Fibroblast of peridontal ligament (primary cell): ENCODE measurements around the gene STK10.

Experiments used
- DNase-seq: peaks from one replicate; pipeline ENCODE4 v3.0.0-alpha.2; 2010; ENCODE audit errors: extremely low read depth

STK10 gene

DNA sequence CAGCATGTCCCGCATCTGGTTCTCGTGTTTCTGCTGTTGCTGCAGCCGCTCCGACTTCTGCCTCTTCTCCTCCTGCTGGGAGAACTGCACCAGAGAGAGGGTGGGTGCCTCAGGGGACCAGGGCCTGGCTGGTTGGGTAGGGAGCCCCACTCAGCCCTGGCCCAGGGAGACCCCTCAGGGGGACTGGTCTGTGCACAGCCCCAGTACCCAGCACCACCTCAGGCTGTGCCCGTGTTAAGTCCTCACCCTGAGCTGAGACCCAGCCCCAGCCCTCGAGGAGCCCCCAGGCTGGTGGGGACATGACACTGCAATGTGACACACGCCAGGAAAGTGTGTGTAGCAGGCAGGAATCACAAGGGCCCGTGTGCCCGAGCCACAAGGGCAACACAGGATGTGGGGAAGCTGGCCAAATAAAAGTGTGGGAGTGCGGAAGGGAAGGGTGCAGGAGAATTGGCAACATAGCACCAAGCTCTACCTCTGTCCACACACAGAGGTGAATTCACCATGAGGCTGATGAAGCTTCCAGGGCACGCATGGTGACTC is 133.3 kb downstream of the STK10 start:
- DNase-seq, result no peak

DNA sequence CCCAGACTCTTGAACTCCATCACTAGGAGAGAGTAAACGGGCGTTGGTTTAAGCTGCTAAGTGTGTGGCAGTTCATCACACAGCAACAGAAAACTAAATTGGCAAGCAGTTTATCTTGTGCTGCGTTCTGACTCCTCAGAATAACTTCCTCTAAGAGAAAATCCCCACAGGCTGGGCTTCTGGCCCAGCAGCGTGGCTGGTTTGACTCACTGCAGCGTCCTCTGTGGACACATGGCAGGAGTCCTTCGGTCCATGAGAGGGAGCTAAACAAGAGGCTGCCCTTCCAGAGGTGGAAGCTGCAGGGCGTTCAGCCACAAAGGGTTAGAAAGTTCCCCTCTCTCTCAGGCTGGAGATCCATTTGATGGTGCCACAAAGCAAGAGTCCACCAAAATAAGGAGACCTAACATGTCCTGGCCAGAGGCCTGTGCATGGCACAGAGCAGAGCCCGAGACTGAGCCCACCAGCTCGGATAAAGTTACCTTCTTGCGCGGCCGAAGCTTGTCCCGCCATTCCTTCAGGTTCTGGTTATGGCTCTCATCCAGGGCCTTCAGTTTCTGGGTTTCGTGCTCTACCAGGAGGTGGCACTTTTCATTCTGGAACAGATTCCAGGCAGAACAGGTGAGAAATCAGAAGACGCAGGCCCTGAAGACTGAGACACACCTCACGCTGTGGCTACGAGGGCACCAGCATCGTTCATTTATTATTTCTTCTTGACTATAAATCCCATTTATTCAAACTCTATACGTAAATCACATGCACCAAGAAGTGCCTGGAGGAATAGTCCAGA is 135.4 kb downstream of the STK10 start:
- DNase-seq, result peak; percentile 81

- no peak for DNase-seq
Observed at GRCh38 chr5:172051643-172052339, 136.2 kb downstream of the STK10 start.

- DNase-seq, result no peak
Observed at GRCh38 chr5:172050080-172050479, 137.9 kb downstream of the STK10 start.

GRCh38 chr5:172049226-172049796 is 138.7 kb downstream of the STK10 start:
- no peak for DNase-seq

DNA sequence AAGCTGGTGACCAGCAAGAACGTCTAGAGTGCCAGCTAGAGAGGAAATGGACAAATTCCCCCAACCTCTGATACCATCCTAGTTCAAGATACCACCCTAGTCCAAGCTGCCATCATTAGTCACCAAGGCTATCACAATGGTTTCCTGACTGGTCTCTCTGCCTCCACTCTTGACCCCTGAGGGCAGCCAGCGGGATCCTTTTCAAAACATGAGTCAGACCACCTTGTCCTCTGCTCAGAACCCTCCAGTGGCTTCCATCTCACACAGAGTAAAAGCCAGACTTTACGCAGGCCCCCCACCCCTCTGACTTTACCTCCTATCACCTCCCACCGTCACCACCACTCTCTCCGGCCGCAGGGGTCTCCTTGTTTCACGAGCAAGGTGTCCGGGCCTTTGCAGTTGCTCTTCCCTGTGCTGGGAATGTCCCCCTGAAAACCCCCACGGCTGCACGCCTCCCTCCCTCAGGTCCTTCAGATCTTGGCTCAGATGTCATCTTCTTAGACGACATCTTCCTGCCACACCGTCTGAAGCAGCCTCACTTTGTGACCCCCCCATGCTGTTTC is 139.4 kb downstream of the STK10 start:
- DNase-seq, result no peak

DNA sequence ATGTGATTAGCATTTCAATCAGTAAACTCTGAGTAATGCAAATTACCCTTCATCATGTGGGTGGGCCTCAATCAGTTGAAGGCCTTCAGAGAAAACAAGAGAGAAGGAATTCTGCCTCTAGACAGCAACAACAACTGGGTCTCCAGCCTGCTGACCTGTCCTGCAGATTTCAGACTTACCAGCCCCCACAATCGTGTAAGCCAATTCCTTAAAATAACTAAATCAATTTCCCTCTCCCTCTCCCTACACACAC is 139.9 kb downstream of the STK10 start:
- DNase-seq, result no peak

- no peak for DNase-seq
Observed at GRCh38 chr5:172046593-172046992, 141.4 kb downstream of the STK10 start.

- DNase-seq, result no peak
Observed at GRCh38 chr5:172045315-172045632, 142.8 kb downstream of the STK10 start.

- no peak for DNase-seq
Observed at GRCh38 chr5:172044631-172045314, 143.3 kb downstream of the STK10 start.

DNA sequence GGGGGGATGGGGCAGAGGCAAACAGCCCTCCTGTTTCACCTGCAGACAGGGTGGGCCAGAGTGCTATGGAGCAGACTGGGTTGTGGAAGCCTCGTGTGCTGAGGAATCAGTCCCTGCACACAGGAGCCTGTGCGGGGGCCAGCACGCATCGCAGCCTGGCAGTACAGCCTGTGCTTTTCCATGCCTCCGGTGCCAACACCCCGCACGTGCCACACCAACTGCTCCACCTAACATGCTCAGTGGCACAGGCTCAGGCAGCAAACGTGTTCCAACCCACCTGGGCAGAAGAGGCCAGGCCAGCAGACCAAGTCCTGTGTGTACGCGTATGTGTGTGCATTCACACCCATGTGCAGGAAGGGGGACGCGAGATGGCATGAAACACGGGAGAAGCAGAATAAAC is 144.2 kb downstream of the STK10 start:
- DNase-seq, result no peak

DNA sequence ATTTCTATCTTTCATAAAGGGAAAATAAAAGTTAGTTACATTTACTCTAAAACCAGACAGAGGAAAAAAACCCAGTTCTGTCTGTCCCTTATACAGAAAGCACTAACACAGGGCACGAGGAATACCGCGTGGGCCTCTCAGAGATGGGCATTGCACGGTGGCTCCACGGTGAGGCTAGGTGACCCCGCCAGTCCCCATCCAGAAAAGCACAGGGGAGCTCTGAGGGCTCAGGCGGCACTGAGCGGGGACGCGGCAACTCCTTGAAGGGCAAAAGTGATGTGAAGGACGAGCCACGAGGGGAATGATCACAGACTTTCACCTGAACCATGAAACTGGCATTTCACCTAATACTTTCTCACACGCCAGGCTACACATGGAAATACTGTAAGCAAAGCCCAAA is 145.8 kb downstream of the STK10 start:
- DNase-seq, result no peak

DNA sequence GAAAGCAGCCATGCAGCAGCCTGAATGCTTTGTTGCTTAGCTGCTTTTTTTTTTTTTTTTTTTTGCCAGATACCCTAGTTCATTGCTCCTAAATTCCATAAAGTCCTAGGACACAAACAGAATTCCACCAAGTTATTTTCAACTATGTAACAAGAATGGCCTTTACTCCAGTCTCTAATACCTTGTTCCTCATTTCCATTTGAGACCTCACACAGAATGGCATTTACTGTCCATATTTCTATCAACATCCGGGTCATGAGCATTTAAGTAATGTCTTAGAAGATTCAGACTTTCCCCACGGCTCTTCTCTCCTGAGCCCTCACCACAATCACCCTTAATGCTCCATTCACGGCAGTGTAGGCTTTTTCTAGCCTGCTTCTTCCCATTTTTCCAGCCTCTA is 149.9 kb downstream of the STK10 start:
- DNase-seq, result no peak

DNA sequence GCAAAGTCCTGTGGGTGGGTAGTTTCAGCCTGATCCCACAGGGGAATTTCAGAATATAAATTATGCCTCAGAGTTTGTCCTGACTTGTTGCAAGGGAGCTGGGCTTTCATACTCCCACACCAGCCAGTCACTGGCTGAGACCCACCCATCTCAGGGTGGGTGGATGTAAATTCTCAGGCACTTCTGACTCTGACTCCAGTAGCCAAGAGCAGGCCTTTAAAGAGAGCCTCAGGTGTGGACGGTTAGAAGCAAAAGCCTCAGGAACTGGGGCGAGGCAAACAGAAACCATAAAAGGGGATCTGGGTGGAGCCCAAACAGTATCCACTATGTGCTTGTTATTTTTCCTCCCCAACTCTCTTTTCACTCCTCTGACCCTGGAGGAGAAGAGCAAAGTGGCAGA is 153.0 kb downstream of the STK10 start:
- no peak for DNase-seq

GRCh38 chr5:172031894-172032461 is 156.0 kb downstream of the STK10 start:
- DNase-seq, result no peak

DNA sequence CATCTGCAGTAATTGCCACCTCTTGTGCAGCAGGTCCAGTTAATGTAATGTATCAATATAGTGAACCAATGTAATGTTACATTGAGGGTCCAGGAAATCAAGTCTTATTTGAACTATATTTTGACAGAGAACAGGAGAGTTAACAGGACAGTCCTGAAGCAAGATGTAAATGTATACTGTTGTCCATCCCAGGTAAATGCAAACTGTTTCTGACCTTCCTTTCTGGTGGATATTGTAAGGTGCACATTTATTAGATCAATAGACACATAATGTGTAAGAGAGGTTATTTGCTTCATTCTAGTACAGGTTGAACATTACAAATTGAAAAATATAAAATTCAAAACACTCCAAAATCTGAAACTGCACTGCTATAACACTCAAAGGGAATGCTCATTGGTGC is 158.1 kb downstream of the STK10 start:
- DNase-seq, result no peak

GRCh38 chr5:172028167-172028566 is 159.9 kb downstream of the STK10 start:
- peak; percentile 64 for DNase-seq

- peak; percentile 24 for DNase-seq
Observed at GRCh38 chr5:172020110-172020786, 167.8 kb downstream of the STK10 start.

DNA sequence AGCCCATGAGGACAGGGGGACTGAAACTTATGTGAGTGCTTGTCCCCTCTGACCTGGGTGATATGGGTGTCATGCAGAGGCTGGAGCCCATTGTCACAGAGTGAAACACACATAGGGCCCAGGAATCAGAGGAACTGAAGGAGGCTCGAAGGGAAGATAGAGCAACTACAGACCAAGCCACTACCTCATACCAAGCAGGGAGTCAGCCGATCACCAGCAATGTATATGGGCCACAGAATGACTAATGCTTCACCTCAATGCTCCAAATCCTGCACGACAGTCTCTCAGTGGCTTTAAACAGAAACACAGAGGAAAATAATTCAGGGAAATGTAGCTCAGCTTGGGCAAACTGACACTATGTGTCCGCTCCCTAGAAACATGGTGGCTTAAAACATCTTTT is 172.7 kb downstream of the STK10 start:
- no peak for DNase-seq

DNA sequence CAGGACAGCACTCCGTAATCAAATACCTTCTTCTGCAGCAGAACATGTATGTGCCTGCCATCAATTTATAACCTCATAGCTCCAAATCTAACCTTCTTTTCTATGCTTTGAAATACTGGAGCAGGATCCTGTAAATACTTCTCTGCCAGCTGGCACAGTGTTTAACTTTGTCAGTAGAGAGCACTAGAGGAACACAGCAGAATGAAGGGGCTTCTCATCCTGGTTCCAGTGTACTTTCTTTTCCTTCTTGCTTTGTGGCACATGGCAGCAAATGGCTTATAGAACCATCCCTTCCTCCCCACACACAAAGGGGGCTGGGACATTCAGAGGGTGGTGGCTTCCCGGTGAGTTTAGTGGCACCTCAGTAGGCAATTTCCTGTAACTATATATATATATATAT is 177.7 kb downstream of the STK10 start:
- no peak for DNase-seq

DNA sequence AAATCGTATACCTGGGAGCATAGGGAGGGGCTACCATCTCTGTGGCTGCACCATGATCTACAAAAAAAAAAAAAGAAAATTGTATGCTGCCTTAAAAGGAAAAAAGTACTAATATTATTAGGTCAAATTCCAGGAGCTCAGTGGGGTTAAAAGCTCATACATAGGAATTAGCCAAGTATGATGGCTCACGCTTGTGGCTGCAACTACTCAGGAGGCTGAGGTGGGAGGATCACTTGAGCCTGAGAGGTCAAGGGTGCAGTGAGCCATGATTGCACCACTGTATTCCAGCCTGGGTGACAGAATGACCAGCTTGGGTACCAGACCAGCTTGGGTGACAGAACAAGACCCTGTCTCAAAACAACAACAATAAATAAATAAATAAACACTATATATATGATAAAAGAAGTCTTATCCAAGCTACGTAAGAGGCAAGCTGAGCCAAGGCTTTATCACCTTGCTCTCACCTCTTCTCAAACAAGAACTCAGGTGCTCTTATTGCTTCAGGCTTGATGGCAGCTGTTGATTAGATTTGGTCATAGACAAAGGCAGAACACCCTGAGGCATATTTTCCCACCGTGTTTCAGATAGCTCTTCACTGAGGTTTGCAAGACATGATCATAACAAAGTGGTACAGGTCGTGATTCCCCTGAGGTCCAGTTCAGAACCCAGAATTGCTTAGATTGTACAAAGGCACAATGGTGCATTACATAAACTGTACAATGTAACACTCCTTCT is 178.3 kb downstream of the STK10 start:
- no peak for DNase-seq
